ENCODE results near the gene CDC14A. TPM values are rescaled to one million over a fixed set of nuclear protein-coding genes. Genes with fewer than 3 reads are reported as not detected.

CDC14A gene
- total and polyA plus RNA-seq, 8 donors, result 8.9 to 16.4 (median 14.2) TPM

GRCh38 chr1:100543640-100544039 lies 191.3 kb downstream of the CDC14A start:
- TF ChIP-seq CTCF (IDR thresholded peaks at IDR 0.05), result peak in 1 of 2 donors; percentile 14
- intact Hi-C loops (cut with DNase I), result no loop called here
- H3K27me3 ChIP-seq, result peaks cover 26 to 27% of the 10 kb centered on the region in 2 donors
- H3K4me1 ChIP-seq, result peaks cover 12 to 15% of the 10 kb centered on the region in 2 donors
- H3K36me3 ChIP-seq, result no peaks in the 10 kb centered on the region
- no peak overlapping the region for H3K4me3 ChIP-seq
- DNase-seq, result no peak
- H3K9me3 ChIP-seq, result no peaks in the 10 kb centered on the region
- H3K27ac ChIP-seq, result no peak overlapping the region
- ATAC-seq, result peak; percentile 36

- H3K4me3 ChIP-seq, result no peak overlapping the region
- intact Hi-C loops (cut with DNase I), result no loop called here
- peaks cover 15 to 18% of the 10 kb centered on the region in 2 donors for H3K27me3 ChIP-seq
- no peaks in the 10 kb centered on the region for H3K36me3 ChIP-seq
- DNase-seq (no peak), ATAC-seq (no peak)
- H3K27ac ChIP-seq, result no peak overlapping the region
- peaks cover 5% of the 10 kb centered on the region in 2 donors for H3K4me1 ChIP-seq
- no peak for TF ChIP-seq CTCF (IDR thresholded peaks at IDR 0.05)
- H3K9me3 ChIP-seq, result no peaks in the 10 kb centered on the region
Measured at GRCh38 chr1:100544791-100545190, 192.5 kb downstream of the CDC14A start.

- Histone ChIP-seq H3K9me3 (peaks cover 0 to 7% of the 10 kb centered on the region in 2 donors), H3K36me3 (no peaks in the 10 kb centered on the region), H3K27me3 (peaks cover 4 to 8% of the 10 kb centered on the region in 2 donors), H3K4me3 (no peak overlapping the region), H3K27ac (no peak overlapping the region), H3K4me1 (no peaks in the 10 kb centered on the region)
- no peak for DNase-seq
- no peak for ATAC-seq
- intact Hi-C loops (cut with DNase I), result no loop called here
- no peak for TF ChIP-seq CTCF (IDR thresholded peaks at IDR 0.05)
Measured at GRCh38 chr1:100545855-100546254, 193.5 kb downstream of the CDC14A start.

- H3K4me1 ChIP-seq, result no peaks in the 10 kb centered on the region
- no peak for ATAC-seq
Measured at GRCh38 chr1:100552031-100552430, 199.7 kb downstream of the CDC14A start.

GRCh38 chr1:100552922-100553321 lies 200.6 kb downstream of the CDC14A start:
- H3K27ac ChIP-seq, result no peak overlapping the region
- no peak for ATAC-seq
- H3K27me3 ChIP-seq, result no peaks in the 10 kb centered on the region
- intact Hi-C loops (cut with DNase I), result no loop called here
- DNase-seq, result no peak
- no peak for TF ChIP-seq CTCF (IDR thresholded peaks at IDR 0.05)
- no peak overlapping the region for H3K4me3 ChIP-seq
- H3K36me3 ChIP-seq, result no peaks in the 10 kb centered on the region
- no peaks in the 10 kb centered on the region for H3K4me1 ChIP-seq
- peaks cover 0 to 57% of the 10 kb centered on the region in 2 donors for H3K9me3 ChIP-seq

More at GRCh38 chr1:100552031-100552430, 199.7 kb downstream of the CDC14A start:
- no peak for TF ChIP-seq CTCF (IDR thresholded peaks at IDR 0.05)
- Histone ChIP-seq H3K36me3 (no peaks in the 10 kb centered on the region), H3K27me3 (no peaks in the 10 kb centered on the region), H3K9me3 (peaks cover 0 to 50% of the 10 kb centered on the region in 2 donors), H3K27ac (no peak overlapping the region), H3K4me3 (no peak overlapping the region)
- intact Hi-C loops (cut with DNase I), result no loop called here
- DNase-seq, result no peak

Measured in left lung (tissue), 10 donors.